ENCODE measurements around the gene UHMK1.
"Not testable (repeated sequence)": the region's sequence is repeated elsewhere in the genome, so short reads cannot be mapped to it uniquely, and the experiment has no call there.

UHMK1 gene

GRCh38 chr1:162565460-162565859, 67.8 kb downstream of the UHMK1 start:
- DNase-seq (ENCODE audit: low read depth, low spot score): no peak

- DNase-seq (ENCODE audit: low read depth, low spot score): no peak
Observed at GRCh38 chr1:162566870-162567269, 69.3 kb downstream of the UHMK1 start.

GRCh38 chr1:162568802-162569201, 71.2 kb downstream of the UHMK1 start:
- DNase-seq (ENCODE audit: low read depth, low spot score): no peak

- DNase-seq (ENCODE audit: low read depth, low spot score): no peak
Observed at GRCh38 chr1:162570718-162571117, 73.1 kb downstream of the UHMK1 start.

GRCh38 chr1:162571121-162571520, 73.5 kb downstream of the UHMK1 start:
- DNase-seq (ENCODE audit: low read depth, low spot score): not testable (repeated sequence)

- no peak for DNase-seq (ENCODE audit: low read depth, low spot score)
Observed at GRCh38 chr1:162571696-162572095, 74.1 kb downstream of the UHMK1 start.

GRCh38 chr1:162573136-162573535, 75.5 kb downstream of the UHMK1 start:
- no peak for DNase-seq (ENCODE audit: low read depth, low spot score)

- no peak for DNase-seq (ENCODE audit: low read depth, low spot score)
Observed at GRCh38 chr1:162578071-162578700, 80.6 kb downstream of the UHMK1 start.

- DNase-seq (ENCODE audit: low read depth, low spot score): no peak
Observed at GRCh38 chr1:162578936-162579335, 81.3 kb downstream of the UHMK1 start.
